Measurements from ENCODE around the gene SHLD3.
"Not testable (repeated sequence)": the region's sequence is repeated elsewhere in the genome, so short reads cannot be mapped to it uniquely, and the experiment has no call there.

SHLD3 gene, protein sequence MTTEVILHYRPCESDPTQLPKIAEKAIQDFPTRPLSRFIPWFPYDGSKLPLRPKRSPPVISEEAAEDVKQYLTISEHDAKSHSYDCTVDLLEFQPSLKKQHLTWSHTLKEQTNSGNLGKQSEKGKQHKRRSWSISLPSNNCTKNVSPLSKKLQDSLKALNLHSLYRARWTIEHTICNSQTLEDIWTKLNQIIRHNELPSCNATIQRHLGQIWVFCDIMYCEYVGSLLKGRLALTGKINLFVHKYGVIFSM

DNA sequence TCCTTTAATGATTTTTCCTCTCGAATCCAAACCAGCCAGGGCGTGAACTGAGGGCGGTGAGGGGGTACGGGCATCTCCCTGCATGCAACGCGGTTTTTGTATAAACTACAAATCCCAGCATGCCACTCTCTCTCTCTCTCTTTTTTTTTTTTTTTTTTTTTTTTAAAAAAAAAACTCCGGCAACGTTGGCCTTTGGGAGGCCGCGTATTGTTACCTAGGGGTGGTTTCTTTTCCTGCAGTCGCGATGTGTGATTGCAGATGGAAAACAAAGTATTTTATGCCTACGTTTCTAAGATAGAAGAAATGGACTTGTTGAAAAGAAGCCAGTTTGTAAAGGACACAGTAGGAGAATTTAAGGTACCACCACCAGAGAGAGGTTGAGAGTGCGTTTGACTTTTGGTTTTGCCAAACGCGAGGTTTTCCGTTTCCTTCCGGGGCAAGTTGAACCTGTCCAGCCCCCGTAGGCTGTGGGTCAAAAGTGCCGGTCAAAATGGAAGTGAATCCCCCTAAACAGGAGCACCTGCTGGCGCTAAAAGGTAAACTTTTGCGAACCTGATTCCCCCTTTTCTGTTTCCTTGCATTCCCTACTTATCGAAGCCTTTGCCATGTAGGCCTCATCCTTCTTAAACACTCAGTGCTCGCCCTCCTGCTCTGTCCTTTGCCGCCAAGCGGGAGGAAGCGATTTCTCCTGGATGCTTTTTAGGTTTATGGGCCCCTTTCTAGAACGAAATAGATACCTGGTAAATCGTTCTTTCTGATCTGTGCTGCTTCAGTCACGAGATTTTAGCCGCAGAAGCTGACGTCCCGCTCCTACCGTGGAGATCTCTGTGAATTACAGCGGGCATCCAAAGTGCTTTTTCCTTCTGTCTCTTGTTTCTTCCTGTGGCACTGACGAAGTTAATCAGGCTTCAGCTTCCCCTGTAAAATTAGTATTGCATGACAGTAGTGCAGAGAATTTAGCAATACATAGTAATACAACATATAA, at the start of gene SHLD3, which contains the start of gene TRAPPC13:
SHLD3 (plus strand) TSS at position 457 of the 985 bp plus-strand sequence. CDS start 4,561 bp downstream, outside the sequence.
TRAPPC13 (plus strand) TSS at position 457 of the 985 bp plus-strand sequence; CDS start at position 491, 34 bp downstream.
- DNase-seq, result peak; percentile 91

DNA sequence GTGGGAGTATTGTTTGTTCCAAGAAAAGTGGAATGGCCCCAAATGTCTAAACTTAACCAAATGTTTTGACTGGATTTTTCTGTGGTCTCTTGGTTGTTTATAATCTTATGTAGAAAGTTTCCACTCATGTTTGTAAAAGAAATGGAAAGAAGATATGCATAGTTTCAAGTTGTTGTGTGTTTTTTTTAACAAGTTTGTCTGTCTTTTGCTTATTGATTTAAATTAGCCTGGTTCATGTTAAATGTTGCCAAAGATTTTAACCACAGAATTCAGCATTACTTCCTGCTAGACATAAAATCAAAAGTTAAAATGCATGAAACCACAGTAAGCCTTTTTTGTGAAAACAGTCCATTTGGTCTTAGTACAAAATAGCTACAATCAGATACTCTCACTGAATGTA, 47.7 kb upstream of the SHLD3 start:
- DNase-seq, result no peak

DNA sequence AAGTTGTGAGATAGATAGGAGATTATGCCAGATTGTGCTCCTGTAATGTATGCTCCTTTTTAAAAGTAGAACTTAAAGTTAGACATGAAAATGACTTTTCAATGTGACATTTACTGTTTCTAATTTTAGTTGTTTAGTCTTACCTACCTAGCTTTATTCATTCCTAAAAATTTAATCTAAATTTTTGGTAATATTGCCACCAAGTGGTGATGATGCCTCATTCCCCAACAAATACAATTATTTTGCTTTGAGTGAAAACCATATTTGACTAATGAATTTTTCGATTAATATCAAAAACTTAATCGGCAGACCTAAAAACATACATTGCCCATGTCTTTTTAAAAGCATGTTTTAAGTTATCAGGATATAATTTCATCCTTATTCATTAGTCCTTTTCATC, 36.1 kb upstream of the SHLD3 start:
- DNase-seq, result no peak

DNA sequence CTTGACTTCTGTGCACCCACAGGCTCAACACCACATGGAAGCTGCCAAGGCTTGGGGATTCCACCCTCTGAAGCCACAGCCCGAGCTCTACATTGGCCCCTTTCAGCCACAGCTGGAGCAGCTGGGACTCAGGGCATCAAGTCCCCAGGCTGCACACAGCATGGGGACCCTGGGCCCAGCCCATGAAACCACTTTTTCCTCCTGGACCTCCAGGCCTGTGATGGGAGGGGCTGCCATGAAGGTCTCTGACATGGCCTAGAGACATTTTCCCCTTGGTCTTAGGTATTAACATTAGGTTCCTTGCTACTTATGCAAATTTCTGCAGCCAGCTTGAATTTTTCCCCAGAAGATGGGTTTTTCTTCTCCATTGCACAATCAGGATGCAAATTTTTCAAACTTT, 23.1 kb upstream of the SHLD3 start:
- DNase-seq, result not testable (repeated sequence)

DNA sequence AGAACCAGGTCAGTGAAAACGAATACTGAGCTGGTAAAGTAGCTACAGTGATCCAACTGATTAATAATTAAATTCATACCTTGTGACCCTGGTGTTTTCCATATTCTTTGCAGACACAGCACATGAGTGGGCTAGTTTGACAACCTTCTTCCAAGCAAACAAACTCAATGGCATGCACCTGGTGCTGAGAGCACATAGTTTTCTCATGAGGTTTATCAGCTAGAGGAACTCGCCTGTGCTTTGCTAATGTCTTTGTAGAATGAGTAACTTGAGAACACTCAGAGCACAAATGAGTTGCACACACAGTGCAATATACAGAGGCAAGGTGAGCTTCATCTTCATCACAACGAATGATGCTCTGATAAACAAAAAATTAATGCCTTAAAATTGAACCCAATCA, 13.3 kb upstream of the SHLD3 start:
- DNase-seq, result peak; percentile 90

DNA sequence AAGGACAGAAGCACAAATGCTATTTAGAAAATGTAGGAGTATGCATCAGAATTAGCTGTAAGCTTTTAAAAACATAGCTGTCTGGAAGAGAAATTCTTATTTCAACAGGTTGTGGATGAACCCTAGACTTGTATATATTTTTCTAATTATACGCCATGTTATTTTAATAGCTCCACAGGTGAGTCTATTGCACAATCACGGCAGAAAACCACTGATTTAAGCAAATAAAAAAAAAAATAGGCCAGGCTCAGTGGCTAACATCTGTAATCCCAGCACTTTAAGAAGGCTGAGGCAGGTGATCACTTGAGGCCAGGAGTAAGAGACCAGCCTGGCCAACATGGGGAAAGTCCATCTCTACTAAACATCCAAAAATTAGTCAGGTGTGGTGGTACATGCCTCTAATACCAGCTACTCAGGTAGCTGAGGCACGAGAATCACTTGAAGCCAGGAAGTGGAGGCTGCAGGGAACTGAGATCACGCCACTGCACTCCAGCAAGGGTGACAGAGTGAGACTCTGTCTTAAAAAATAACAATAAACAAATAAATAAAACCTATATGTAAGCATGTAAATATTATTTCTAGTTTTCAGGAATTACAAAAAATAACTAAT, 12.4 kb upstream of the SHLD3 start:
- no peak for DNase-seq

DNA sequence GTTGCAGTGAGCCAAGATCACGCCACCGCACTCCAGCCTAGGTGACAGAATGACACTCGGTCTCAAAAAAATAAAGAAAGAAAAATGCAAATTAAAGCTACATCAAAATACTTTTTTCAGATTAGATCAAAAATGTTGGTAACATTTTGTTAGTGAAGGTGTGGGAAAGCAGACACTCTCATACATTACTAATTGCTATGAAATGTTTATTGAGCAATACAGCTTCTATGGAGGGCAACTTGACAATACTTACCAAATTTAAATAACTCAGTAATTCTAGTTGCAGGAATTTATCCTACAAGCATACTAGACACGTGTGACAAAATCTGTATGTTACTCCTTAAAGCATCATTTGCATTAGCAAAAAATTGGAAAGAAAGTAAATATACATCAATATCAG, 4.8 kb upstream of the SHLD3 start:
- no peak for DNase-seq

DNA sequence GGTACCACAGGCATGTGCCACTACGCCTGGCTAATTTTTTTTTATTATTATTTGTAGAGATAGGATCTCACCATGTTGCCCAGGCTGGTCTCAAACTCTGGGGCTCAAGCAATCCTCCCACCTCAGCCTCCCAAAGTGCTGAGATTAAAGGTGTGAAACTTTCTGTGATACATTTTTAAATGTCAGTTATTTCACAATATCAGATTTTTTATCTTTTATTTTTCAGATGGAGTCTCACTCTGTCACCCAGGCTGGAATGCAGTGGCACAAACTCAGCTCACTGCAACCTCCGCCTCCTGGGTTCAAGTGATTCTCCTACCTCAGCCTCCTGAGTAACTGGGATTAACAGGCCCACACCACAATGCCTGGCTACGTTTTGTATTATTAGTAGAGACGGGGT, 2.9 kb upstream of the SHLD3 start:
- not testable (repeated sequence) for DNase-seq

DNA sequence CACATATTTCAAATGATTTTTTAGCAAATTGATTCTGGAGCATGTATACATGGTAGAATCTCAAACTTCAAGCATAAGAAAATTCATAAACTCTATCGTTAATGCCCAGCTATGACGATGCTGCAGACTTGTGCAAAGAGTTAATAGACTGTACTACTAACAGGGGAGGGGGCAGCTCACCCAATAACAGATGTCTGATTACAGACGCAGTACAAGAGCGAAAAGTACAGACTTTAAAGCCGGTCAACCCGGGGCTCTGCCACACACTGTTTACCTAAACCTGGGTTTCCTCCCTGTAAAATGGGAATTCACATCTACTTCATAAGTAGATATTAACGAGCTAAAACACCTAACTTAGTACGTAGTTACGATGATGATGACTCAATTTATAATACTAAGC, 1.3 kb upstream of the SHLD3 start:
- DNase-seq, result no peak

DNA sequence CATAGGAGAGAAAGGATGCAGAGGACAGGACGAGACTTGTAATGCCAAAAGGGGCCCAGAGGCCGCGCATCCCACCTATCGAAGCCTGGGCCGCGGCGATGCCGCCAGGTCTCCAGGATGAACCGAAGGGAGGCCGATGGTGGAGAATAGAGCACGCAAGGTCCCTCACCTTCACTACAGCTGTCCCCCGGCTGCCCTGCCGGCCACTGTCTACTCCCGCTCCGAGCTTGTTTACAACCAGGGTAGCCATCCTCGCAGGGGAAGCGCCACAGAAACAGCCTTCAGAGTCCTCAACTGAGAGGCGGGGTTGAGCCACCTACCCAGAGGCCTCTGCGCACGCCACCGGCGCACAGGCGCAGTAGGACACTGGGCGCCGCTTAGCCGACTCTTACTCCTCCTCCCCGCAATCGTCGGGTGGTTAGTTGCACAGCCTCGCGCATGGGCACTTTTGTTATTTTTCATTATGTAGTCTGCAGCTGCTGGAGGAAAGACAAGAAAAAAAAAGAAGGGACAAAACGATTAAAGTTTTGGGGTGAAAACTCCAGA, 729 bp upstream of the SHLD3 start, which contains the start of gene TRIM23:
TRIM23 (minus strand) TSS at position 309 of the 546 bp plus-strand sequence; CDS start at position 250, 59 bp downstream.
- DNase-seq, result peak; percentile 91

DNA sequence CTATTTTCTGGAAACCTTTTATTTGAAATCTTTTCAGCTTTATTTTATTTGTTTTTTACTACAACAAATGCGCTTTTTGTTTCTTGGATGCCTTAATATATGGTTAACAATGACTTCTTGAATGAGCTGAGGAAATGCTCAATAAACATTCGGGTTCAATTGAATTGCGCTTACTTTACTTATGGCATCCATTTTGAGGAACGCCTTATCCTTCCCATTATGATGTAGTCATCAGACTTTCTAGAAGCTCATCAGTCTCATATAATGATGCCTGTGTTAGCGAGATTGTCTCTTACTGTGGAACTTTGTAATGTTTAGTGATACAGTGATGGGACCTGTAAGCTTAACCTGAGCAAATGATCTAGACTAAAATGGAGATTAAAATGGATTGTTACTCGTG, 916 bp downstream of the SHLD3 start:
- no peak for DNase-seq

DNA sequence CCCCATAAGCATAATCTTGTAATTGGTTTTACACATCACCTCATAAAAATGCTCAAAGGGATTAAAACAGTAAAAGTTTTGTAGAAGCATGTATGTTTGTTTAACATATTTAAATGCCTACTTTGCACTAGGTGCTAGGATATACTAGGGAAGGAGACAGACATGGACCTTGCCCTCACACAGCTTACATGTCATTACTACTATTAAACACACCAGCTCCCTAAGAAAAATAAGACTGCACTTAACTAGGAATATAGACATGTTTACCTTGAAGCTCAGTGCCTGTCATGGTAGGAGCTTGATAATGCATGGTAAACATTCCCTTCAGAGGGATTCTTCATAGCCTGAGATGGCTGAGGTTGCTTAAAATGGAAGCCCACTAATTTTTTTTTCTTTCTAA, 6.2 kb downstream of the SHLD3 start:
- no peak for DNase-seq

DNA sequence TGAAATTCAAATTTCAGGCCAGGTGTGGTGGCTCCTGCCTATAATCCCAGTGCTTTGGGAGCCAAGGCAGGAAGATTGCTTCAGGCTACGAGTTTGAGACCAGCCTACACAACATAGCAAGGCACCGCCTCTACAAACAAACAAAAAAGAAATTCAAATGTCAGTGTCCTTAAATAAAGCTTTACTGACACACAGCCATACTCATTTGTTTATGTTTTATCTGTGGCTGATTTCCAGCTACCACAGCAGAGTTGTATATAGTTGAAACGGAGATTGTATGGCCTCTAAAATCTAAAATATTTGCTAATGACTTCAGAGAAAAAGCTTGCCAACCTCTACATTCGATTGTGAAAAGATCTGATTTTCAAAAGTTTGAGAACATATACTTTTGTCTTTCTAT, 15.4 kb downstream of the SHLD3 start:
- no peak for DNase-seq

DNA sequence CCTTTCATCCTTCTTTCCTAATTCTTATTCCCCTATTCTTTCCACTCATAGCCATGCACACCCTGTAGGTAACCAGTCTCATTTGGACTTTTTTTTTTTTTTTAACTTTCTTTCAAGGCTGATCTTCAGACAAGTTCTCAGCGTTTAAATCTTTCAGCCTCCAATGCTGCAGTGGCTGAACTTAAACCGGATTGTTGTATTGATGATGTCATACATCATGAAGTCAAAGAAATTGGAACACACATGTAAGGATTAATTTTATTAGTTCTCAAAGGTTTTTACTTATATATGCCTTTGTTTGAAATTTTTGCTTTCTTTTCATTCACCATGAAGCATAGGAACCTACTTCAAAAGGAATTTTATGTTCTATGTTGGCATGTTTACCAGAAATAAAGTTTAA, 22.1 kb downstream of the SHLD3 start:
- DNase-seq, result no peak

DNA sequence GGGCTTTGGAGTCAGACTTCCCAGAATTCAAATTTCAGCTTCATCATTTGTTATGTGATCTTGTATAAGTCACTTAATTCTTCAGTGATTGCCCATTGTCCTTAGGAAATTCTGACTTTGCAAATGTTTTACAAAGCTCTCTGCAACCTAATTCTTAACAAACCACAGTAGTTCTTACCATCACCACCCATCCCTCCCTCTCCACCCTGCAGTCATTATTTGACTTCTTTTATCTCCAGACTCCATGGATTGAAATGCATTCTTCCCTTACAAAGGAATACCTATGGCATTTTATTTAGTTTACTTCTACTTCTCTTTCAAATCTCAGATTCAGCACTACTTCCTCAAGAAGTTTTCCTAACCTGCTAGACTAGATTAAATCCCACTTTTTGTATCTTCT, 23.1 kb downstream of the SHLD3 start:
- DNase-seq, result no peak

DNA sequence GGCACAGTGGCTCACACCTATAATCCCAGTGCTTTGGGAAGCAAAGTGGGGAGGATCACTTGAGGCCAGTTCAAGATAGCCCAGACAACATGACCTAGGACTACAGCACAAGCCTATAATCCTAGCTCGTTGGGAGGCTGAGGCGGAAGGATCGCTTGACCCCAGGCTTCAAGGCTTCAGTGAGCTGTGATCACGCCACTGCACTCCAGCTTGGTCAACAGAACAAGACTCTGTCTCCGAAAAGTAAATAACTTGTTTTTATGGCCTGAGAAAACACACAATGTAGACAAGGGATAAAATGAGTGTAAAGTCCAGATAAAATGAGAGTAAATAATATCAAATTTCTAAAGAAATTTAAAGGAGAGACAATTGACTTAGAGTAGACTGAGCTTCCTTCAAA, 26.3 kb downstream of the SHLD3 start:
- no peak for DNase-seq

DNA sequence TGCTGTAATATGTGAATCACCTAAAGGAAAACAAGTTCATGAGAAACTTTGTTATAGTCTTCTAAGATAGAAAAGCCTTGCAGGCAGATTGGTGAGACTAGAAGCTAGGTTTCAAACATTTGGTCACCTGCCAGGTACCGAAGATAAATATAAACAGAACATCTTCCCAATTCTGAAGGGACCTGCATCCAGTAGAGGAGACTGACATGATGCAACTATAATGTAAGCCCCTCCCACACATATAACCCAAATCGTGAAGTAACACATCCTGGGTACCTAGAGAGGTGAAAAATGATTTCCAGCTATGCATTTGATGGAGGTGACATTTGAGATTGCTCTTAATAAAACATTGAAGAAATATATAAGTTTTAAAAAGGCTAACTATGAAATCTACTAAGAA, 29.9 kb downstream of the SHLD3 start:
- no peak for DNase-seq

DNA sequence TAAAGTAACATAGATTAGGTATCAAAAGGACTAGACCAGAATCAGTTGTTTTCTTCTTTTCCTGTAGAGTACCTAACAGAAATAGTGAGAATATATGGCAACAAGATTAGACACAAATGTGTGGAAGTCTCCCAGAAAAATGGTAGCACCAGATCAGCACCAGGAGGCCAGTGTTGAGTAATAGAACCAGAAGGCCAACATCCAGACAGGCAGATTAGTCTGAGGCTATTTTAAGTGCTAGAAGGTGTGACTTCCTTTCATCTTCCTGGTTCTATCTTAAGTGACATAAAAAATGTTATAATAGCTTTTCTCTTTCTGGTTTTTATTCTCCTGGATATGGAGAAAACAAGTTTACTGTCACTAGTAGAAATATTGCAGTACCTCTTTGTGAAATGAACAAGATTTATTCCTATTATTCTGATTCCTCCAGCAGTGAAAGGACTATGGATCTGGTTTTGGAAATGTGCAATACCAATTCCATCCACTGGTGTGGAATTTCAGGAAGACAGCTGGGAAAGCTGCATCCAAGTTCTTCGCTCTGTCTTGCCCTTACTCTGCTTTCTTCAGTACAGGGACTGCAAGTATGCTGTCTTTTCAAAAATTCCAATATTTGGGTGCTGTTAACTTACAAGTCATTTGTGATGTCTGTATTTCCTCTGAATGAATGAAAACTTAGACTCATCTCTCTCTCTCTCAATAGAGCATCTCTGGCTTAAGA, 39.1 kb downstream of the SHLD3 start:
- DNase-seq, result no peak

DNA sequence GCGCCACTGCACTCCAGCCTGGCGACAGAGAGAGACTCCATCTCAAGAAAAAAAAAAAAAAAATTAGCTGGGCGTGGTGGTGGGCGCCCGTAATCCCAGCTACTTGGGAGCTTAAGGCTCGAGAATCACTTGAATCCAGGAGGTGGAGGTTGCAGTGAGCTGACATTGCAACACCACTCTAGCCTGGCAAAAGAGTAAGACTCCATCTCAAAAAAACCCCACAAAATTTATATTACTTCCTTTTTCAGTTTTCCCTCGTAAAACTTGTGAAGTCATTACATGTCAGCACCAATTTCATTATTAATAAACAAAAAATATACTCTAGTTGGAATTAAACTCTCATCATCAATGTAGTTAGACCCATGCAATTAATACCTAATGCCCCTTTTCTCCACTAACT, 43.9 kb downstream of the SHLD3 start:
- no peak for DNase-seq

DNA sequence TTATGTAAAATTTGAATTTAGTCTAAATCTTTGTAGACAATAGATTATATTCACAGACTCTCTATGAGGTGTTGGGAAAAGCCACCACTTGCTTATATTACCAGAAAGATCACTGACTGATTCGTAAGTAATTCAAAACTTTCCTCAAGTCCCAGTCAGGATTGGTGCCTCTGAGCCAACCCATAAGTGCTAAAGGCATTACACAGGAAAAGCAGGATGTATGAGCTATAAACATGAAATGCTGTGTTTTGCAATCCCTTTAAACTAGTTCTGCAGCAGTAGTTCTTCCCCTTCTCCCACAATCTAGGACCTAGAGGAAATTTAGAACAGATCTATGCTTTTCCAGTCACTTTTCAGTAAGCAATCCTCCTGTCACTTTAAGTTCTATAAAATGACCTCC, 48.0 kb downstream of the SHLD3 start:
- DNase-seq, result no peak

DNA sequence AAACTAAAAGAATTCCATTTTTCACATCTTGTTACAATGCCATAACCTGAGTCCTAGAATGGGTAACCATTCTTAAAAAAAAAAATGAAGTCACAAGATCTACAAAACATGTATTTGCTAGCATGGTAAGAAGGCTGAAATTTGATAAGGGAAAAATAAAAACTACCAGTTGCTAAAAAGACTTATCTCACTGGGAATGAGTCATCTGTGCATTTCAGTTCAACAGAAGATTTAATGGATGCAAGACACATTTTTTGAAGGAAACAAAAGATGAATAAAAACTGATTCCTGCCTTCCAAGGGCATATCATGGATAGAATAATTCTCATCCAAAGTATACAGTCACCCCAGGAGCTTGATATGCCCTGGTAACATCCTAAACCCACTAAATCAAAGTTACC, 49.9 kb downstream of the SHLD3 start:
- no peak for DNase-seq

DNA sequence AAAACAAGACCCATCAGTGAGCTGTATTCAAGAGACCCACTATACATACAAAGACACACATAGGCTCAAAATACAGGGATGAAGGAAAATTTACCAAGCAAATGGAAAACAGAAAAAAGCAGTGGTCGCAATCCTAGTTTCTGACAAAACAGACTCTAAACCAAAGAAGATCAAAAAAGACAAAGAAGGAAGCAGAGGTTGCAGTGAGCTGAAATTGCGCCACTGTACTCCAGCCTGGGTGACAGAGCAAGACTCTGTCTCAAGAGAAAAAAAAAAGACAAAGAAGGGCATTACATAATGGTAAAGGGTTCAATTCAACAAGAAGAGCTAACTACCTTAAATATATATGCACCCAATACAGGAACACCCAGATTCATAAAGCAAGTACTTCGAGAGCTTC, 51.2 kb downstream of the SHLD3 start:
- DNase-seq, result not testable (repeated sequence)

Data from NCI-H526 treated with DMSO at 0.1 percent for 48 hours (cell line).